SK-N-SH treated with all-trans-retinoic acid at 6 μM for 48 hours (cell line): ENCODE measurements around the gene DTNBP1.

Experiments
- ATAC-seq: fragments of 200-7000 bp; cut with Tn5 transposase; 3 replicates; pipeline ENCODE4 v1.9.1; 2020; ENCODE audit warnings: mild to moderate bottlenecking, moderate library complexity
- ARNTL ChIP-seq: fragments of 450-650 bp; formaldehyde crosslinking; IDR thresholded peaks from 2 replicates; pipeline ENCODE4 v1.5.0; 2020; ENCODE audit warnings: low read depth, mild to moderate bottlenecking, moderate library complexity, borderline replicate concordance
- BACH2 ChIP-seq: fragments of 250-450 bp; sonication (Bioruptor Pico); IDR thresholded peaks from 2 replicates; pipeline ENCODE4 v1.9.0; 2021; ENCODE audit warnings: mild to moderate bottlenecking, borderline replicate concordance
- CSDC2 ChIP-seq: fragments of 250-450 bp; sonication (Bioruptor Pico); IDR thresholded peaks from 2 replicates; pipeline ENCODE4 v1.5.0; 2020; ENCODE audit warnings: mild to moderate bottlenecking, moderate library complexity
- CSRNP3 ChIP-seq: fragments of 250-450 bp; sonication (Bioruptor Pico); IDR thresholded peaks from 2 replicates; pipeline ENCODE4 v1.5.1; 2021; ENCODE audit warnings: mild to moderate bottlenecking, moderate library complexity
- ESRRG ChIP-seq: fragments of 250-450 bp; sonication (Bioruptor Pico); IDR thresholded peaks from 2 replicates; pipeline ENCODE4 v1.6.1; 2021; ENCODE audit warnings: mild to moderate bottlenecking
- GLIS3 ChIP-seq: fragments of 250-450 bp; sonication (Bioruptor Pico); IDR thresholded peaks from 2 replicates; pipeline ENCODE4 v1.5.0; 2020; ENCODE audit warnings: mild to moderate bottlenecking, moderate library complexity
- ISL1 ChIP-seq: fragments of 250-450 bp; sonication (Bioruptor Pico); IDR thresholded peaks from 2 replicates; pipeline ENCODE4 v2.1.2; 2022; ENCODE audit warnings: mild to moderate bottlenecking, moderate library complexity
- OSR1 ChIP-seq: fragments of 250-450 bp; sonication (Bioruptor Pico); IDR thresholded peaks from 2 replicates; pipeline ENCODE4 v1.8.0; 2022; ENCODE audit warnings: moderate library complexity, mild to moderate bottlenecking, inconsistent platforms
- POU6F1 ChIP-seq: fragments of 250-450 bp; sonication (Bioruptor Pico); IDR thresholded peaks from 2 replicates; pipeline ENCODE4 v1.8.0; 2021; ENCODE audit warnings: low read depth, mild to moderate bottlenecking, moderate library complexity, borderline replicate concordance
- RARB ChIP-seq: fragments of 250-450 bp; sonication (Bioruptor Pico); IDR thresholded peaks from 2 replicates; pipeline ENCODE4 v1.8.0; 2021; ENCODE audit warnings: mild to moderate bottlenecking, moderate library complexity
- SNAI2 ChIP-seq: fragments of 250-450 bp; sonication (Bioruptor Pico); IDR thresholded peaks from 2 replicates; pipeline ENCODE4 v1.5.0; 2020; ENCODE audit warnings: mild to moderate bottlenecking, moderate library complexity
- TCF4 ChIP-seq: fragments of 250-450 bp; sonication (Bioruptor Pico); IDR thresholded peaks from 2 replicates; pipeline ENCODE4 v1.8.0; 2021; ENCODE audit warnings: mild to moderate bottlenecking, moderate library complexity, borderline replicate concordance
- TOX ChIP-seq: fragments of 250-450 bp; sonication (Bioruptor Pico); IDR thresholded peaks from 2 replicates; pipeline ENCODE4 v1.8.0; 2021; ENCODE audit warnings: mild to moderate bottlenecking, moderate library complexity, borderline replicate concordance
- TSHZ2 ChIP-seq: fragments of 250-450 bp; sonication (Bioruptor Pico); IDR thresholded peaks from 2 replicates; pipeline ENCODE4 v1.5.0; 2020; ENCODE audit warnings: mild to moderate bottlenecking, moderate library complexity
- ZFP3 ChIP-seq: fragments of 250-450 bp; sonication (Bioruptor Pico); IDR thresholded peaks from 2 replicates; pipeline ENCODE4 v1.5.0; 2020; ENCODE audit warnings: mild to moderate bottlenecking, moderate library complexity
- ZFP30 ChIP-seq: fragments of 450-650 bp; formaldehyde crosslinking; IDR thresholded peaks from 2 replicates; pipeline ENCODE4 v1.5.0; 2022; ENCODE audit warnings: mild to moderate bottlenecking, moderate library complexity
- ZNF70 ChIP-seq: fragments of 450-650 bp; formaldehyde crosslinking; IDR thresholded peaks from 2 replicates; pipeline ENCODE4 v1.5.0; 2020; ENCODE audit warnings: mild to moderate bottlenecking, moderate library complexity
- ZNF8 ChIP-seq: fragments of 450-650 bp; formaldehyde crosslinking; IDR thresholded peaks from 2 replicates; pipeline ENCODE4 v1.5.0; 2020; ENCODE audit warnings: mild to moderate bottlenecking, moderate library complexity
- TF ChIP-seq, protein P1 (sequence below): fragments of 250-450 bp; sonication (Bioruptor Pico); IDR thresholded peaks from 2 replicates; pipeline ENCODE4 v1.5.1; 2020; ENCODE audit warnings: low read depth, mild to moderate bottlenecking, moderate library complexity
- TF ChIP-seq, protein P2 (sequence below): fragments of 250-450 bp; sonication (Bioruptor Pico); IDR thresholded peaks from 2 replicates; pipeline ENCODE4 v1.8.0; 2020; ENCODE audit warnings: mild to moderate bottlenecking, moderate library complexity, borderline replicate concordance

Gene DTNBP1

GRCh38 chr6:15507746-15508145 lies 155.1 kb downstream of the DTNBP1 start (continued):
- TF ChIP-seq POU6F1 (CRISPR knock-in tag): no peak
- TF ChIP-seq, all 23 proteins: peak for 0

GRCh38 chr6:15507221-15507620 lies 155.6 kb downstream of the DTNBP1 start:
- TF ChIP-seq POU6F1 (CRISPR knock-in tag) (no peak), GLIS3 (no peak), ESRRG (CRISPR knock-in tag) (no peak), TOX (no peak), CSDC2 (CRISPR knock-in tag) (no peak), BACH2 (CRISPR knock-in tag) (no peak), TSHZ2 (no peak), CSRNP3 (CRISPR knock-in tag) (no peak)
- TF ChIP-seq, protein P1, sequence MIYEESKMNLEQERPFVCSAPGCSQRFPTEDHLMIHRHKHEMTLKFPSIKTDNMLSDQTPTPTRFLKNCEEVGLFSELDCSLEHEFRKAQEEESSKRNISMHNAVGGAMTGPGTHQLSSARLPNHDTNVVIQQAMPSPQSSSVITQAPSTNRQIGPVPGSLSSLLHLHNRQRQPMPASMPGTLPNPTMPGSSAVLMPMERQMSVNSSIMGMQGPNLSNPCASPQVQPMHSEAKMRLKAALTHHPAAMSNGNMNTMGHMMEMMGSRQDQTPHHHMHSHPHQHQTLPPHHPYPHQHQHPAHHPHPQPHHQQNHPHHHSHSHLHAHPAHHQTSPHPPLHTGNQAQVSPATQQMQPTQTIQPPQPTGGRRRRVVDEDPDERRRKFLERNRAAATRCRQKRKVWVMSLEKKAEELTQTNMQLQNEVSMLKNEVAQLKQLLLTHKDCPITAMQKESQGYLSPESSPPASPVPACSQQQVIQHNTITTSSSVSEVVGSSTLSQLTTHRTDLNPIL: no peak
- TF ChIP-seq, protein P2, sequence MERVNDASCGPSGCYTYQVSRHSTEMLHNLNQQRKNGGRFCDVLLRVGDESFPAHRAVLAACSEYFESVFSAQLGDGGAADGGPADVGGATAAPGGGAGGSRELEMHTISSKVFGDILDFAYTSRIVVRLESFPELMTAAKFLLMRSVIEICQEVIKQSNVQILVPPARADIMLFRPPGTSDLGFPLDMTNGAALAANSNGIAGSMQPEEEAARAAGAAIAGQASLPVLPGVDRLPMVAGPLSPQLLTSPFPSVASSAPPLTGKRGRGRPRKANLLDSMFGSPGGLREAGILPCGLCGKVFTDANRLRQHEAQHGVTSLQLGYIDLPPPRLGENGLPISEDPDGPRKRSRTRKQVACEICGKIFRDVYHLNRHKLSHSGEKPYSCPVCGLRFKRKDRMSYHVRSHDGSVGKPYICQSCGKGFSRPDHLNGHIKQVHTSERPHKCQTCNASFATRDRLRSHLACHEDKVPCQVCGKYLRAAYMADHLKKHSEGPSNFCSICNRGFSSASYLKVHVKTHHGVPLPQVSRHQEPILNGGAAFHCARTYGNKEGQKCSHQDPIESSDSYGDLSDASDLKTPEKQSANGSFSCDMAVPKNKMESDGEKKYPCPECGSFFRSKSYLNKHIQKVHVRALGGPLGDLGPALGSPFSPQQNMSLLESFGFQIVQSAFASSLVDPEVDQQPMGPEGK (CRISPR knock-in tag): no peak
- no peak for ATAC-seq

DNA sequence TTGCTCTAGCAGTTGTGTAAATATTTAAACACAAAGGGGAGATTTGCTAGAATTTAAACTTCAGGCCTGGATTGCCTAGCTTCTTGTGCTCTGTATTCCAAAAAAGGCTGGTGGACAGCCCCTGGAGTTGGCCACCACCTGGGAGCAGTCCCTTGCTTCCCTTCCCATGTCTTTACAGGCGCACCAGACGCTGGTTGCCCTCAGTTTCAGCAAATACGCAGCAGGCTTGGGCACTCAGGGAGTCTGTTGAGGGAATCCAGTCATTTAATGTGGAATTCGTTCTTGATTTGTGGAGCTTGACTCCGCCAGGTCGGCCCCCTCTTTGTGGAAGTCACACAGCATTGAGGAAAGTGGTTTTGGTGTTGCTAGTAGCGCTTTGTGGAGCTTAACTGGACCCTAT lies 156.8 kb downstream of the DTNBP1 start:
- no peak for ATAC-seq
- TF ChIP-seq ZFP3 (CRISPR knock-in tag): no peak
- TF ChIP-seq TSHZ2: no peak
- TF ChIP-seq BACH2 (CRISPR knock-in tag): no peak
- TF ChIP-seq TCF4: no peak
- no peak for TF ChIP-seq ZNF8 (CRISPR knock-in tag)
- no peak for TF ChIP-seq SNAI2 (CRISPR knock-in tag)
- TF ChIP-seq POU6F1 (CRISPR knock-in tag): no peak
- TF ChIP-seq RARB (CRISPR knock-in tag): no peak
- TF ChIP-seq CSDC2 (CRISPR knock-in tag): no peak
- TF ChIP-seq OSR1 (CRISPR knock-in tag): no peak
- TF ChIP-seq CSRNP3 (CRISPR knock-in tag): no peak
- no peak for TF ChIP-seq ISL1 (CRISPR knock-in tag)
- TF ChIP-seq ARNTL: no peak
- no peak for TF ChIP-seq TOX
- no peak for TF ChIP-seq ZNF70 (CRISPR knock-in tag)
- no peak for TF ChIP-seq ZFP30 (CRISPR knock-in tag)
